ENCODE results near the gene RBM5.
A peak's percentile ranks its signal among the peaks of the same experiment; 100 is the strongest.

DNA sequence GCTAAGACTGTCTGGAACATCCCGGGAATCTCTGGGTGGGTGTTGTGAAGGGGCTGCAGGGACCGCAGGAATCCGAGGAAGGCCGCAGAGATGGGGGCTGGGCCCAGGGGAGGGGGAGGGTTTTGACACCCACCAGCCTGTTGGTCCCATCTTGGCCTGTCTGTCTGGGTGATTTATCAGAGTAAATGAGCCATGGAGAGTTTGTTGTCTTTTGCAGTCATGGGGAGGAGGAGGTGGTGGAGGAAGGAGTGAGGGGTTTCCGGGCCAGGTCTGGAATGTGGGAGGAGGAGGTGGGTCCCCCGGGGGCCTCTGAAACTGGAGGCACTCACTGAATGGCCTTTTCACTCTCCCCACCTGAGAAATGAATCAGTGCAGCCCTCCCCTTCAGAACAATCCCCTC, 77.9 kb downstream of the RBM5 start:
- TF ChIP-seq ELF4 (IDR thresholded peaks at IDR 0.05), result no peak
- TF ChIP-seq FOXM1 (IDR thresholded peaks at IDR 0.05; ENCODE audit: borderline replicate concordance), result no peak
- TF ChIP-seq TARDBP (IDR thresholded peaks at IDR 0.05), result no peak
- TF ChIP-seq ARNT (IDR thresholded peaks at IDR 0.05), result no peak
- TF ChIP-seq ZNF384 (IDR thresholded peaks at IDR 0.05), result no peak
- no peak for TF ChIP-seq L3MBTL2 (conservative IDR thresholded peaks at IDR 0.05)
- no peak for TF ChIP-seq SUZ12 (IDR thresholded peaks at IDR 0.05)
- no peak for TF ChIP-seq SP1 (IDR thresholded peaks at IDR 0.05)
- peak; percentile 80 for TF ChIP-seq PKNOX1 (IDR thresholded peaks at IDR 0.05)
- no peak for TF ChIP-seq FOXK2 (IDR thresholded peaks at IDR 0.05)
- no peak for TF ChIP-seq HDGF (IDR thresholded peaks at IDR 0.05; ENCODE audit: borderline replicate concordance)
- no peak for TF ChIP-seq FOXA1 (IDR thresholded peaks at IDR 0.05)
- no peak for TF ChIP-seq BHLHE40 (IDR thresholded peaks at IDR 0.05; ENCODE audit: borderline replicate concordance)

All from HEK293T (cell line).